Uterus (tissue), 2 donors: ENCODE data around the gene RAB21.

Experiments used
- CTCF ChIP-seq, 4 experiments: fragments of 200-600 bp in 2 of 4; fragments of 450-650 bp in 2 of 4; sonication (generic) in 2 of 4; IDR thresholded peaks; one replicate each; pipeline ENCODE4 v1.5.1; 2016 to 2019; ENCODE audit warnings: antibody characterized with exemption in 4 of 4, mild to moderate bottlenecking in 2 of 4, moderate library complexity in 1 of 4
- POLR2A ChIP-seq, 2 donors: fragments of 450-650 bp; IDR thresholded peaks; one replicate each; pipeline ENCODE4 v1.6.1; 2016; ENCODE audit warnings: antibody characterized with exemption in 2 of 2, mild to moderate bottlenecking in 1 of 2, moderate library complexity in 1 of 2

- TF ChIP-seq CTCF (IDR thresholded peaks at IDR 0.05), result no peak
- TF ChIP-seq POLR2A (IDR thresholded peaks at IDR 0.05), result no peak
Measured at GRCh38 chr12:71799106-71799505, 44.4 kb downstream of the RAB21 start.
